HG02970 (cell line): ENCODE measurements around the gene TBC1D1.

Experiments used
- ATAC-seq: cut with Tn5 transposase; IDR thresholded peaks from one replicate; pipeline ENCODE4 v1.9.1; 2021; ENCODE audit warnings: mild to moderate bottlenecking, moderate library complexity, moderate number of reproducible peaks; ENCODE audit not compliant: unreplicated experiment, low FRiP score

TBC1D1 gene

GRCh38 chr4:38034986-38035882 is 144.3 kb downstream of the TBC1D1 start:
- ATAC-seq = no peak

- no peak for ATAC-seq
Observed at GRCh38 chr4:38036548-38036947, 145.7 kb downstream of the TBC1D1 start.

GRCh38 chr4:38037612-38038011 is 146.7 kb downstream of the TBC1D1 start:
- ATAC-seq = no peak

- ATAC-seq = no peak
Observed at GRCh38 chr4:38040619-38041018, 149.7 kb downstream of the TBC1D1 start.

- no peak for ATAC-seq
Observed at GRCh38 chr4:38044060-38044459, 153.2 kb downstream of the TBC1D1 start.

DNA sequence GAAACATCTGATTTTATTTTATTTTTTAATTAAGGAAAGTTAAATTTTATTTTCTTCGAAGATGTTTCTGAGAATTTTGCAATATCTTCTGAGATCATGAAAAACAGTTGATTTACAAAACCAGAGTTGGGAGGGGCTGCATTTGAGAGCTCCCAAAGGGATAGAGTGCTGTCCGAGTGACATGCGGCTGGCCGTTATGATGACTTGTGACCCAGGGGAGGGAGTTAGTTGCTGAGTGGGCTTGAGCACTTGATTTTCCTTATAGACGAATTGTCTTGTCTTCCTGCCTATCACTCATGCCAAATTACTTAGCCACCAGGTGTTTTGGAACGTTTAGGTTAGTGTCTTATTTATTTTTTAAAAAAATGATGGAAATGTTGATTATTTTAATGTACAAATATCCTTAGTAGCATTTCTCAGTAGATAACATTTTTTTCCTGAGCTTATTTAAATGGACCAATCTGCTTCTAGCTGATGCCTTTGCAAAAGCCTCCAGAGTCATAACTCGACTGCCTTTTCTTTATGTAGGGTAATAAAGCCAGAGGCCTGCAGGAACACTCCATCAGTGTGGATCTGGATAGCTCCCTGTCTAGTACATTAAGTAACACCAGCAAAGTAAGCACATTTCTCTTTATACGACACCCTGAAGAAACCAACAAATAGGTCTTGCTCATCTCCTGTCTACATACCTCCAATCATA is 154.6 kb downstream of the TBC1D1 start:
- ATAC-seq = no peak

- no peak for ATAC-seq
Observed at GRCh38 chr4:38046727-38047489, 156.0 kb downstream of the TBC1D1 start.

DNA sequence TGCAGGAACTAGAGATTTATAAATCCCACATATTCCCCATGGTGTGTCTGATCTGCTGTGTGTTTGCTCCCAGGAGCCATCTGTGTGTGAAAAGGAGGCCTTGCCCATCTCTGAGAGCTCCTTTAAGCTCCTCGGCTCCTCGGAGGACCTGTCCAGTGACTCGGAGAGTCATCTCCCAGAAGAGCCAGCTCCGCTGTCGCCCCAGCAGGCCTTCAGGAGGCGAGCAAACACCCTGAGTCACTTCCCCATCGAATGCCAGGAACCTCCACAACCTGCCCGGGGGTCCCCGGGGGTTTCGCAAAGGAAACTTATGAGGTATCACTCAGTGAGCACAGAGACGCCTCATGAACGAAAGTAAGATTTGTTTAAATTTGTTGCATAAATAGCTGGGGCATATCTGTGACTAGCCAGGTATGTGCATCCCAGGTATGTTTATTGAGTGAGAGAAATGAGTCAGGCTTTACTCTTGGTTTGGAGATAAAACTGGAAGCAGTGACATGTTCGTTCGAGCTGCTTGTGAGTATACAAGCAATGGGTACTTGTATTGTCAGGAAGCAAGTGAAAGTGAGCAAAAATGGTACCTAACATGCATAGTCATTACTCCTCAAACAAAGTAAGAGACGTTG is 158.8 kb downstream of the TBC1D1 start:
- no peak for ATAC-seq

- no peak for ATAC-seq
Observed at GRCh38 chr4:38050560-38051350, 159.9 kb downstream of the TBC1D1 start.

DNA sequence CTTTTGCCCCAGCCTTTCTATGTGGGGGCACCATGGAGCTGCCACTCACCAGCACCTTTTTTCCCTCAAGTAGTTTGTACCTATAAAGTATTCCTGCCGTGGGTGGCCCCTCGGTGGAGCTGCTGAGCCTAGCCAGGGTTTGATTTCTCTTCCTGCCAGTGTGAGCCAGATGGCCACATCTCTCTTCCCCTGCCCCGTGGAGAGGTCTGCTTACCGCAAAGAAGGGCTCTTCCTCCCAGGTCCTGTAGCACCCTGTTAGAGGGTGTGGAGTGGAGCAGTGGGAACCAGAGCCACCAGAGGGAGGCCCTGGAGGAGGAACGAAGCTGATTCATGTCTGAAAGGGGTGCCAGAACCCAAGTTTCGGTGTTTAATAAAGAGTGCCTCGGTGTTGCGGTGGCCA is 164.7 kb downstream of the TBC1D1 start:
- no peak for ATAC-seq

GRCh38 chr4:38056011-38056685 is 165.3 kb downstream of the TBC1D1 start:
- no peak for ATAC-seq

DNA sequence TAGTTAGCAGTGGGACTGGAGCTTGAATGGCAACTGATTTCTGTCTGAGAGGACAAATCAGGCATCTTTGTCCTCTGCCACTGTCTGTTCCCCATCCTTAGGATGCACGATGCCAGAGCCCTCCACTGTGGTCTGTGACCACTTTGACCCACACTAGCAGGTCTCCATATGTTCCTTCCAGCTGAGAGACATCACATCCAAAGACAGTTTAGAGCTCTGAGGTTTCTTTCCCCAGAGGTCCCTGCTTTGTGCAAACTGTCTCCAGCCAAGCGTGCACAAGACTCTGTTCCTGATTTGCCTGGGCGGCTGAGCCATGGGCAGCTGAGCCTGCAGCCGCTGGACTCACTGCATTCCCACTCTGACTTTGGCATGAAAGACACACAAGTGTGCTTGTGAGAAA is 167.3 kb downstream of the TBC1D1 start:
- ATAC-seq = no peak

- ATAC-seq = no peak
Observed at GRCh38 chr4:38060829-38061431, 170.0 kb downstream of the TBC1D1 start.

GRCh38 chr4:38062088-38062775 is 171.3 kb downstream of the TBC1D1 start:
- no peak for ATAC-seq

- ATAC-seq = no peak
Observed at GRCh38 chr4:38062776-38063097, 171.9 kb downstream of the TBC1D1 start.

DNA sequence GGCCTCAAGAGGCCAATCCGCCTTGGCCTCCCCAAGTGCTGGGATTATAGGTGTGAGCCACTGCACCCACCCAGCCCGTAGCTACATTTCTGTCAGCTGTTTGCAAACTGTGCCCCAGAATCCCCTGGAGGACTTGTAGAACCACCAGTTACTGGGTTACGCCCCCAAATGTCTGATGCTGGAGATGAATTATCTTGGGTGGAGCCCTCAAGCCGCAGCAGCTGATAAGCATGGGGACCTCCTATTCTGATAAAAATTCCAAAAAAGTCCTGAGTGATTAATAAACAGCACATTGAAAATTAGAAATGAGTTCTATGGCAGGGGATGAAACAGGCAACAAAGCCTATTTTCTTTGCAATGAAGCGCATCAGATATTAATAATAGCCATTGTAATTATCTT is 174.3 kb downstream of the TBC1D1 start:
- no peak for ATAC-seq

GRCh38 chr4:38065900-38066299 is 175.0 kb downstream of the TBC1D1 start:
- no peak for ATAC-seq

GRCh38 chr4:38067499-38067898 is 176.6 kb downstream of the TBC1D1 start:
- no peak for ATAC-seq
